Stimulated activated CD8-positive, alpha-beta memory T cell treated with anti-CD3 and anti-CD28 coated beads, Interleukin-15, amount 100 ng/mL, for 1 hour (primary cell): ENCODE measurements around the gene AP1B1.
"Not testable (repeated sequence)": the region's sequence is repeated elsewhere in the genome, so short reads cannot be mapped to it uniquely, and the experiment has no call there.

Experiments
- DNase-seq: peaks from one replicate; pipeline ENCODE4 v3.0.0-alpha.2; 2020; ENCODE audit warnings: low read depth

The AP1B1 gene

DNA sequence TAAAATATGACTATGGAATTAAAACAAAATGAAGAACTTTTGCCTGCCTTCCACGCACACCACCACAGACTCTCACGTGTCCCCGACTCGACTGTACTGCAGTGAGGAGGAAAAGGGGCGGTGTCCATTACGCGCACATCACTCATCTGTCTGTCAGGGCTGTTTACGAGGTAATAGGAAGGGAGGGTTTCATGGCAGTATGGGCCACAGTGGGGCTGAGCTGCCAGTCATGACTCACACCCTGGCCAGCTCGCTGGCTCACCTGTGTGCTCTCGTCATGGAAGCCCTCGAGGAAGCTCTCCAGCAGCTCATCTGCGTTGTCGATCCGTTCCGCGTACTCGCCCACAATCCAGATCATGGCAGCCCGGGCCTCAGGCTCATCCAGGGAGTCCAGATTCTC lies 39.4 kb downstream of the AP1B1 start:
- DNase-seq: no peak

DNA sequence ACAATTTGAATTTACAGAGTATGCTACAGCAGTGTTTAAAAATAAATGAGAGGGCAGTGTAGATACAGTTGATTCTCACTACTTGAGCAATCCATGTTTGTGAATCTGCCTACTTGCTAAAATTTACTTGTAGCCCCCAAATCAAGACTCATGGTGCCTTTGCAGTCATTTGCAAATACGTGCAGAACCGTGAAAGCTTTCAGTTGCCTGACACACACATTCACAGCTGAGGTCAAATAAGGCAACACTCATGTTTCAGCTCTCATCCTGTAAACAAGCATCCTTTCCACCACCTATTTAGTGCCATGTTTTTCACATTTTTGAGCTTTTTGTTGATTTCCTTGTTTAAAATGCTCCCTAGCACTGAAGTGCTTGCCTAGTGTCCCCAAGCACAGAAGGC lies 40.3 kb downstream of the AP1B1 start:
- no peak for DNase-seq

DNA sequence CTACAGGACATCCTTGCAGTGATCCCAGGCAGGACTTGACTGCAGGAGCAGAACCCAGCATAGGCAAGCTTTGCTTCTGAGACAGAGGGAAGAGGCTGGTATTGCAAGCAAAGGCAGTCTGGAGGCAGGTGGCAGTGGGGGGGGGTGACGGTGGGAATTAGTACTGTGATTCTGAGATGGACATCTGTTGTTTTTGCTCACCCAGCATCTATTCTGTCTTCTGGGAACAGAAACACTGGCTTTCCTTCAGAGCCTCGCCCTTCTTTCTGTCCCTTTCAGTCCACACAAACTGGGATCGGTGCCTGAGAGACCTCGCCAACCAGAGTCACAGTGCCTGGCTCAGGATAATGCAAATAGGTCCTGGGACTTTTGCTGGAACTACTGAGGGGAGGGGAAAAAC lies 41.7 kb downstream of the AP1B1 start:
- DNase-seq: no peak

DNA sequence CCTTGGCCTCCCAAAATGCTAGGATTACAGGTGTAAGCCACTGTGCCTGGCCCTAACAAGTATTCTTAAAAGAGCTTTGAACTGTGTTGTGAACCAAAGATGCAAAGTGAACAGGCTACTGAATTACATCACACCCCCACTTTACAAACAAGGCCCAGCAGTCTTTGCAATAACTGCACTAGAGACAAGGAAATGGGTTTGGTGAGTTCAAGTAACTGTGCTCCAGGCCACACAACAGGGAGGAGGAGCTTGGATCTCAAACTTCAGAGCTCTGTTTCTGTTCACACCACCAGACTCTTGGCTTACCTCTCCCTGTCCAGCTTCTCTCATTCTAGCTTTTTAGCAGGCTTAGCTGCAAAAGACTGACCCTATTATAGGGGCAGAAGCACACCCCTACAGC lies 42.4 kb downstream of the AP1B1 start:
- no peak for DNase-seq

DNA sequence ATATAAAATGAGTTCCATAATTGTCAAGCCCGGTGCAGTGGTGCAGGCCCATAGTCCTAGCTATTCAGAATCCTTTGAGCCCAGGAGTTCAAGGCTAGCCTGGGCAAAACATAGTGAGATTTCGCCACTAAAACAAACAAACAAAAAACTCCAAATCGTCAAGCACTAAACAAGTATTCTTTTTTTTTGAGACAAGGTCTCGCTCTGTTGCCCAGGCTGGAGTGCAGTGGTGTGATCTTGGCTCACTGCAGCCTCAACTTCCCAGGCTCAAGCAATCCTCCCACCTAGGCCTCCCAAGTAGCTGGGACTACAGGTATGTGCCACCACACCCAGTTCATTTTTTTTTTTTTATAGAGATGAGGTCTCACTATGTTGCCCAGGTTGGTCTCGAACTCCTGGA lies 43.5 kb downstream of the AP1B1 start:
- DNase-seq: not testable (repeated sequence)

DNA sequence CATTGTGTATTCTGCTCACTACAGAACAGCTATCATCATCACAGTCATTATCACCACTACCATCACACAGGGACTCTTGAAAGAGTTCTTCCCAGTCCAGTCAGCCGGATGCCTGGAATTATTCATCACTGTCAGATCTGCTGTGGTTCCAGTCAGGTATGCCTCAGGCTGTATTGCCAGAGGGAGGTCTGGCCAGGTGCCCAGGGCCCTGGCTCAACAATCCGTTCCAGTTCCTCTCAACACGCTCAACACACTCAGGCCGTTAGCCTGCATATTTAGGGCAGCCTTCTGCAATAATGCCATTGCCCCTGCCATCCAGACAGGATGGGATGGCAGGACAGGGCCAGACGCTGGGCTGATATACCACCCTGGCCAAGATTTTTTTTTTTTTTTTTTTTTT lies 44.2 kb downstream of the AP1B1 start:
- DNase-seq: no peak

DNA sequence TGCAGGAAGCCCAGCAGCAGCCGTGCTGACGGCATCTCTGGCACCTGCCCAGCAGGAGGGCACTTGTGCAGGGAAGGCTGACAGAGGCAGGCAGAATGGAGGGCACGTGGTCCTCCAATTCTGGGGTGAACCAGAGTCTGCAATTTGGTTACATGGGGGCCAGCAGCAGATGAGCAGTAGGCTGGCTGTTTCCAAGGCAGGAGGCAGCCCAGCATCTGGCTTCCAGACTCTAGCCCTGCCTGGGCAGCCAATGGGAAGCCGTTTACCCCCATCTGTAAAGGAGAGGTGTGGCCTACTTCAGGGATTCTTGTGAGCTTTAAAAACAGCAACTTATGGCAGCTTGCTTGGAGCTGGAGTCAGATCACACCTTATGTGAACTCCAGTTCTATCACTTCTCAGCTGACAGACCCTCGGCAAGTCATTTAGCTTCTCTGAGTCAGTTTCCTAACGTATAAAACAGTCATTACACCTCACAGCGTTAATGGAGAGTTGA lies 45.0 kb downstream of the AP1B1 start:
- no peak for DNase-seq

DNA sequence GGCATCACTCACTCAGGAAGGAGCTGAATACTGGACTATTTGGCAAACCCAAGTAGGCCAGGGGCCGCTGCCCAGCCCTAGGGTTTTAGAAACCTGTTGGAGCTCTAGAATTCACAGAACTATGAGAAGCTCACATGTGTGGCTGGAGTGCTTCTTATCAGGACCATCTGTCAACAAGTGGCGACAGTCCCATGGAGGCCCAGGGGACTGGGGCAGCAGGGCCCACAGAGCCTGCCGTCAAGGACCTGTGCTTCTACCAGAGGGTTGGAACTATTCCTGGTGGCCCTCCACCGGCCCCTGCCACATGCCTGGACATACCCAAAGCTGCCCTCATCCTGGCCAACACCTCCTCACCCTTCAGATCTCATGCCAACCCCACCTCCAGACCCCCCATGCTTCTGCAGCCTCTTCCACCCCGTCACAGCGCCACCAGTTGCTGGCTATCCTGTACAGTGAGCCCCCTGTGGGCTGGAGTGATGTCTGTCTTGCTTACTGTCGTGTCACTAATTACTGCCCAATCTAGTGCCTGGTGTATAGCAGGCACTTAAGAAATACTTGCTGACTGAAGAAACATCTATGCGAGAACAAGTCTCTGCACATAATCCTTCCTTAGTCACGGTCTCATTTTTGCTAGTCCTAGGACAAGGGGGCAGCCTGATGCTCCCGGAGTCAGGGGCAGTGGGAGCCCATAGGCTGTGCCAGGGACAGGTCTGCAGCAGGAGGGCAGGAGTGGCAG lies 45.6 kb downstream of the AP1B1 start:
- no peak for DNase-seq

DNA sequence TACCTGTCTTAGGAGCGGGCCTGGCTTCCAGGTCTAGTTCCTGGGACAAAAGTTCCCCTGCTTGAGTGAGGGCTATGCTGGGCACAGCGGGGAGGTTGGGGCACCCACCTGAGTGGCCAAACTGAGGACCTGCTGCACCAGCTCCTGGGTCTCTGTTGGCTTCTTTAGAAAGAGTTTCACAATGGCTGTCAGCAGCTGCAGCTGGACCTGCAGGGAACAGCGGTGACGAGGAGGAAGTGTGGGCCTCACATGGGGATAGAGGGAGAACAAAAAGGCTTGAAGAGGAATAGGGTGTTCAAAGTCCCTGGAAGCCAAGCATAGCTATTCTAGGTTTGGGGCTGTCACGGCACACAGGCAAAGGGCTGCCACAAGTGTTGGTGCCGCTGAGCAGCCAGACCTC lies 46.2 kb downstream of the AP1B1 start:
- DNase-seq: no peak

DNA sequence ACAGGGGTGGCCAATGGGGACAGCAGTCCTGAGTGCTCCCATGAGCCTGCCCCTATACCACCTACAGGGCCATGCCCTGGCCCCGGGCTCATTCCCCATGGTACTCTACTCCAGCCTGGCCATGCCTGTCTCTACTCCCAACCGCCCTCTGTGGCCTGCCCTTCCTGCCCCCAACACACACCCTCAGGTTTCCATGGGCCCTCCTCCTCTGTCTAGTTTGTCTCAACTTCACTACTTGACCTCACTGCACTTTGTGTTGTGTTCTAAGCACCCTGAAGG lies 46.6 kb downstream of the AP1B1 start:
- no peak for DNase-seq

DNA sequence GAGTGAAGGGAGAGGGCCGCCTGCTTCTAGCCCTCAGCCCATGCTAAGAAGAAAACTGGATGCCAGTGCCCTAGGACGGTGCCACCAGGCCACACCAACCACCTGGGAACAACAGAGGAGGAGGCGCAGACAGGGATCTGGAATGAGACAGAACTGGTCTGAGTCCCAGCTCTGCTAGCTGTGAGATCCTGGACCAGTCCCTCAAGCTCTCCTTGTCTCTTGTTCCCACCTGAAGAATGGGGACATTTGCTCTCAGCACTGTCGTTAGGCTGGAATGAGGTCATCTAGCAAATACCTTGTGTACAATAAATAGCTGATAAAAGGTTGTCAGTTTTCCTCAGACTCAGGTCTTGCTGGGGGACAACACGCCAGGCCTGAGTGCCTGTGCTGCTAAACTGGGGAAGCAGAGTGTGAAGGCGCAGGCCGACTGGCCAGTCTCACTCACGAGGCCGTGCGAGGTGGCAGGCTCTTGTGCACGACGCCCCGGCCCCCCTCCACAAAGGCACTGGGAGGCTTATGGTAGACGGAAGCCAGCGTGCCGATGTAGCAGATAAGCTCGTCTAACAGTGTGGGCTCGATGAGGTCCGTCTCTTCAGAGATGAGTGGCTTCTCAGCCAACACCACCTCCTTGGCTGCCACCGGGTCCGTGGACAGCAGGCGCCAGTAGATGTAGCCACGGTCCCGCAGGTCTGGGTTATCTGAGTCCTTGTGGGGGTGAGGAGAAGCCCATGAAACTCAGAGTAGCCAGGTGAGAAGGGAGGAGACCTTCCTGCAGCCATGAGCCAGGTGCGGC lies 47.1 kb downstream of the AP1B1 start:
- DNase-seq: no peak

DNA sequence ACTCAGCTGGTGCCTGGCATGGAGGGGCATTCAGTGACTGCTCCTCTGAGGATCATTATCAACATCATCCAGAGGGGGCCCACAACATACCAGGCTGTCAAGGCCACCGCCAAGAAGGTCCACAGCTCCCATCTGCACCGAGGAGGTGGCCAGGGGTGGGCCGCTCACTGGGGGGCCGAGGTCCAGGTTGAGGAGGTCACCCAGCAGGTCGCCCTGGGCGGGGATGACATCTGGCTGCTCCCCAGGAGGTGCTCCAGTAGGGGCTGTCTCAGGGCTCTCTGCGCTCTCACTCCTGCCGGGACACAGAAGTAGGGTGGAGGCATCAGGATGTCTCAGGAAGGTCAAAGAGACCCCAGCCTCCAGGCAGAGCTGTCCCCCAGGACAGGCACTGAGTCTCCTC lies 47.8 kb downstream of the AP1B1 start:
- DNase-seq: no peak

DNA sequence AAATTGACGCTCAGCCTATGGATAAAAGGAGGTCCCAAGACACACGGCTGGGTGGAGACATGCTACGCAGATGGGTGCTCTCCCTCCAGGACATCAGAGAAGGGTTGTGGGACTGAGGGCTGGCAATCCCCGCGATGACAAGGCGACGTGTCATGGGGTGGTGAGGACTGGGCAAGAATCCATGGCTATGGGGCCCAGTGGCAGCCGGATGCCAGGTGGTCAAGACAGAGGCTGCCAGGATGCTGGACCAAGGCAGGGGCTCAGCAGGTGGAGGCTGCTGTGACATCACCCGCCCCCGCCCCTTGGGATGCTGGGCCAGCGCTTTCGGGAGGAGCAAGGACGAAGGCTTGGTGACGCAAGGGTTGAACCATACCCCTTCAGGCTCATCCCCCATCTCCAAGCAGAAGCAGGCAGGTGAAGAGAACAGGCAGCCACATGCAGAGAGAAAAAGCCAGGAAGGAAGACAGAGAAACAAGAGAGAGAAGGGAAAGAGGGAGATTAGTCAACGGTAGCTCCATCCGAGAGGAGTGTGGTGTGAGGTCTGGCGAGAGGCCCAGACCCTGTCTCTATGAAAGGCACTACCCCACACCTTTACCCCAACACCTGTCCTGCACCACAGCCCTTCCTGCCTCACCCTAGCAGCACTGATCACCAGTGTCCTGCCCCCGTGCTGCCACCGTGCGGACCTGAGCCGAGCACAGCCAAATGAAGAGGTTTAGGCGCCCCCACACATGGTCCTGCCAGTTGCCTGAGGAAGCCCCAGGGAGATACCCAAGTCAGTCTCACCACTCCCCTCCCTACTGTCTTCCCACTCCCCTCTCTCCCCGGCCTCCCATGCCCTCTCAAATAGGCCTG lies 48.8 kb downstream of the AP1B1 start:
- DNase-seq: no peak

DNA sequence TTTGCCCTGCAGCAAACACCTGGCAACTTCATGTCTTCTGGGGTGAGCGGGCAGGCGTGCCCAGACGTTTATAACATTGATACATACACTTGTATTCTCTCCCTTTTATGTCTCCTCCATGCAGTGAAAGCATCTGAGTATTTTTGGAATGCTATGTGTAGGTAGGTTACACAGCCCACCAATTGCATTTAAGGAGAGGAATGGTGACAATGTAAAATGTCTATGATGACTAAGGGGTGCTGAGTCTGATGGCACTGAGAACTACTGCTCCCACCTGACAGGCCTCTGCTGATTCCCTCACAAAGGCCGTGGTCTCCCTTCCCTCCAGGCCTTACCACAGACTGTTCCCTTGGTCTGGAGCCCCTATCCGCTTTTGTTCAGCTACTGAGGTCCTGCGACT lies 50.0 kb downstream of the AP1B1 start:
- DNase-seq: no peak

DNA sequence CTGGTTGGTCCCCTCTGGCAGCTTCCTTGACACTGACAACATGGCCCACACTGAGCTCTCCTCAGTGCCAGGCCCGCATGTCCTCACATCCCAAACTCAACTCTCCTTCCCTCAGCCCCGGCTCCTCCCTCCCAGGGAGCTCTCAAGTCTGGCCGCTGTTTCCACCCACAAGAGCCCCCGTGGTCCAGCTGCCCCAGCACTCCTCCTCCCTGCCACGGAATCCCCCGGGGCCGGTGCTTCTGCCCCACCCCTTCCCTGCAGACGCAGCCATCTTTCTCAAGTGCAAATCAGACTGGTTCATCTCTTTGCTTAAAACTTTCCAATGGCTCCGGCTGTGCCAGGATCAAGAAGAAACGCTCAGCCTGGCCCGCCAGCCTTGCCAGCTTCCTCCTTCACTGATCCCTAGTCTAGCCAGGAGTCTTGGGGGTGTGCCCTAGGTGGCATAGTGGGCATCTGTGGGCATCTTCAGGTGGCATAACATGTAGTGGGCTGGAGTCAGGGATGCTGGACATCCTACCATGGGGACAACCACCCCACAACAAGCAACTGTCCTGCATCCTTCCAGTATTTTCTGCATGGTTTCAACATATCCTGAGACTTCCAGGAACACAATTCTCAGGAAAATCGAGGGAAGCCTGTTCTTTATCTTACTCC lies 50.6 kb downstream of the AP1B1 start:
- DNase-seq: no peak

DNA sequence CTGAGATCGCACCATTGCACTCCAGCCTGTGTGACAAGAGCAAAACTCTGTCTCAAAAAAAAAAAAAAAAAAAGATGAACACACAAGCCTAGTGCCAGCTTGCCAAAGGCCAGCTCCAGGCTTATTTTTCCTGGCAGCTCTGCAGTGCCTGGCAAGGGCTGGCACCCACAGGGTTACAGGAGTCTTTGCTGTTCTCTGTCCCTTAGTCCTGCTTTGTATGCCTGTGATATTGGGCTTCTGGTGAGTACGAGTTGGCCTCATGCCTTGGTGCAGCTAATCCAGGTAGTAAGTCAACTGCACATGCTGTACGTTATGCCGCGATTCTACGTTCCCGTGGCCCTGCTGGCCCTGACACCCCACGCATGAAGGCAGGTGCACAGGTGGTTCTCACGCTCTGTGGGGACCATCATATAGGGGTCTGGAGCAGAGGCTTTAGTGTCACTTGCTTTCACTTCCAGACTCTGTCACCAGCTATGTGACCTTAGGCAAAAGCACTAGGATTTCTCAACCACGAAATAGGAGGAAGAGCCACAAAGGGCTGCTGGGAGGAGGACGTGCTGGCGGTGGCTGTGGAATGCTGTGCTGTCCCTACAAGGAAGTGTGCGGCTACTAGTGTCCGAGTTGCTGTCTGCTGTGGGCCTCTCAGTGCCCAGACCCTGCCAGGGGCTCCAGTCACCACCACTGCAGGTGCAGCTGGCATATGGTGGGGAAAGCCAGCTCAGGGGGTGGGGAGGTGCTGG lies 51.4 kb downstream of the AP1B1 start:
- DNase-seq: no peak

DNA sequence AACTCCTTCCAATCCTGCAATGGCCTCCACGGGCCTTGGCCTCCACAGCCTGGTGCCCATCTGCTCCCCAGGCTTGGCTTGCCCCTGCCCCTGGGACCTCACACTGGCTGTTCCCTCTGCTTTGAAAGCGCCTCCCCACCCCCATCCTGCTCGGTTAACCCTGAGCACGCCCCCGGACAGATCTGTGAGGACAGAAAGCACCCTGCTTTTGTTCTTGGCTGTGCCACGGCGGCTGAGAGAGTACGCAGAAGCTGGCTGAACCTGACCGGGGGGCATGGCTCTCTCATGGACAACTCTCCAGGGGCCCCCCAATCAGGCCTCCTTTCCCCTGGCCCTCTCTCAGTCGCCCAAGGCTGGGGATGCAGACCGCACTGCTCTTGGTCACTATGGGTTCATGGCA lies 52.7 kb downstream of the AP1B1 start:
- no peak for DNase-seq

DNA sequence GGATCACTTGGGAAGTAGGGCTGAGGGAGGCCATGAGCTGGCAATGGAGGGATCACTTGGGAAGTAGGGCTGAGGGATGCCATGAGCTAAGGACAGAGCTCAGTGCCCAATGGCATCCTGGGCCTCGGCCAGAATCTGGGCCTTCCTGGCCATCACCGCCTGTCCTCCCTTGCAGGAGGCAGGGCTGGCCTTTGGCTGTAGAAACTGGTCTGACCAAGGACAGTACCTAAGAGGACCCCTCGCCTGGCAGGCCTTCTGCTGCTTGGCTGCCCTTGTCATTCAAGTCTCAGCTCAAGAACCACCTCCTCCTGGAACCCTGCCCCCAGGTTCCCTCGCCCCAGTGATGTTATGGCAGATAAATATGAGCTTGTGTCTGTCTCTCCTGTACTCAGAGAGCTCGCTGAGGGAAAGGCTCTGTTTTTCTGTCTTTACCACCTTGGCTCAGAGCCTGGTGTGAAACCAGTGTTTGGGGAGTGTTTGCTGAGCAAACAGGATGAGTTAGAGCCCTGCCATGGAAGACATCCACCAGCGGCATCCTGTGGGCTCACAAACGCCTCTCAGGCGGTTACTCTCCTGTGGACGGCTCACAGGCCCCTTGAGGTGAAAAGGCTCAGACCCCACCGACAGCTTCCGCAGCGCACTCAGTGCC lies 53.5 kb downstream of the AP1B1 start:
- no peak for DNase-seq

DNA sequence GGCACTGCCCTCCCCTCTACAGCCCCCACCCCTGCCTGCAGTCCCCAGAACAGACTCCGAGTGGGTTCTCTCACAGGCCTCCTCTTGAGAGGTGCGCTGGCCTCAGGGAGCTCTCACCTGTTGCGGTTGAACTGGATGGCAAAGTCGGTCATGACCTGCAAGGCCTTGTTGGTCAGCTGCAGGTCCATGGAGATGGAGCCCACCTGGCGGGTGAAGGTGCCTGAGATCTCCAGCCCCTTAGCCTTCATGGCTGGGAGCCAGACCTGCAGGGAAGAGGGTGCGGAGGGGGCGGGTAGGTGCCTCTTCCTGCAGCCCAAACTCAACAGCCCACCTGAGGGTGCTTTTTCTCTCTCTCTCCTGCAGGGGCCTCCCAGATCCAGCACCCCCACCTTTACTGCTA lies 54.2 kb downstream of the AP1B1 start:
- no peak for DNase-seq

DNA sequence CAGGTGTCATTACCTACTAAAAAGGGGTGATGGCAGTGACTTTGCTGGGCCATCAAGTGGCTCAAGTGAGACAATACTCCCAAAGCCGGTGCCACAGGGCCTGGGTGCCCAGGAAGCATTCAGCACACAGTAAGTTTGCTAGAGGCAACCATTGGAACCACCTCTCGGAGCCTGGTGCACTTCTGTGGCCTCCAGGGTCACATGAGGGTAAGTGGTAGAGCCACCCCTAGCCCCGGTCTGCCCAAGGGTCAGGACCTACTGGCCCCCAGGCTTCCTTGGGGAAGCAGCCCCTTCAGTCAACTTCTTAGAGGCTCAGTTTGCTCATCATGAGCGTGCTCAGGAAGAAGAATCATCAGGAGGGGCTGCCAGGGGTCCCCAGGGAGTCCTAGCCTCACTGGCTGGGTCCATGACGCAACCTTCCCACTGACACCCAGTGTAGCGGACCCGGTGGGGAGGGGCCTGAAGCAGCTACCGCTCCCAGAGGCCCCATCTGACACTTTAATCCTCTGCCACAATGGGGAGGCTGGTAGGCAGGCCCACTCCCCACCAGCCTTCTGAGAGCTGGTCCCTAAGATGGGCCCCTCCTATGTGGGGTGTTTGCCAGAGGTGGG lies 55.4 kb downstream of the AP1B1 start:
- DNase-seq: no peak
